ENCODE measurements around the gene COG6. TPM values are rescaled to one million over a fixed set of nuclear protein-coding genes. Genes with fewer than 3 reads are reported as not detected.

The COG6 gene
- 10 to 100 TPM; 14.8 to 28.2 (median 22.9) TPM for total RNA-seq

- H3K27me3 ChIP-seq: no peaks in the 10 kb centered on the region
- H3K36me3 ChIP-seq: peaks cover 4% of the 10 kb centered on the region
- peak within 1 kb of the TSS; percentile 76 for H3K27ac ChIP-seq
- H3K4me1 ChIP-seq: peaks cover 18% of the 10 kb centered on the region
- TF ChIP-seq CTCF (IDR thresholded peaks at IDR 0.05) (no peak), POLR2A (IDR thresholded peaks at IDR 0.05) (no peak), EP300 (IDR thresholded peaks at IDR 0.05) (no peak), POLR2AphosphoS5 (IDR thresholded peaks at IDR 0.05) (no peak)
- no peaks in the 10 kb centered on the region for H3K9me3 ChIP-seq
- under 1% methylated on average over 46 of the region's 59 CpGs for WGBS
- H3K4me3 ChIP-seq: peak within 1 kb of the TSS; percentile 98
- DNase-seq (ENCODE audit: low spot score in 2 of 2): peak; percentile 91 to 94
Observed at GRCh38 chr13:39655569-39656324, at the start of gene COG6. TSS of gene COG6 (plus strand) at chr13:39655662. CDS start at chr13:39655727, 65 bp downstream.

GRCh38 chr13:39605677-39606320 is 49.7 kb upstream of the COG6 start:
- Histone ChIP-seq H3K4me1 (peaks cover 15% of the 10 kb centered on the region), H3K4me3 (no peak overlapping the region), H3K27me3 (no peaks in the 10 kb centered on the region), H3K36me3 (no peaks in the 10 kb centered on the region), H3K27ac (no peak overlapping the region), H3K9me3 (no peaks in the 10 kb centered on the region)
- 92% methylated on average over 3 of the region's 3 CpGs for WGBS
- TF ChIP-seq EP300 (IDR thresholded peaks at IDR 0.05) (no peak), CTCF (IDR thresholded peaks at IDR 0.05) (no peak), POLR2AphosphoS5 (IDR thresholded peaks at IDR 0.05) (no peak), POLR2A (IDR thresholded peaks at IDR 0.05) (no peak)
- no peak for DNase-seq (ENCODE audit: low spot score in 2 of 2)

- no peak for TF ChIP-seq CTCF (IDR thresholded peaks at IDR 0.05)
- TF ChIP-seq POLR2A (IDR thresholded peaks at IDR 0.05): no peak
- H3K4me3 ChIP-seq: no peak overlapping the region
- H3K27me3 ChIP-seq: no peaks in the 10 kb centered on the region
- peaks cover 8% of the 10 kb centered on the region for H3K4me1 ChIP-seq
- WGBS: 98% methylated on average over 4 of the region's 4 CpGs
- H3K9me3 ChIP-seq: no peaks in the 10 kb centered on the region
- no peak overlapping the region for H3K27ac ChIP-seq
- H3K36me3 ChIP-seq: no peaks in the 10 kb centered on the region
- DNase-seq (ENCODE audit: low spot score in 2 of 2): no peak
Observed at GRCh38 chr13:39607876-39608275, 47.6 kb upstream of the COG6 start.

GRCh38 chr13:39612023-39612637 is 43.3 kb upstream of the COG6 start:
- H3K4me3 ChIP-seq: no peak overlapping the region
- no peaks in the 10 kb centered on the region for H3K27me3 ChIP-seq
- no peak for TF ChIP-seq EP300 (IDR thresholded peaks at IDR 0.05)
- peak; percentile 68 to 72 for TF ChIP-seq CTCF (IDR thresholded peaks at IDR 0.05)
- no peaks in the 10 kb centered on the region for H3K9me3 ChIP-seq
- no peaks in the 10 kb centered on the region for H3K4me1 ChIP-seq
- no peaks in the 10 kb centered on the region for H3K36me3 ChIP-seq
- H3K27ac ChIP-seq: no peak overlapping the region
- 61% methylated on average over 5 of the region's 5 CpGs for WGBS
- DNase-seq (ENCODE audit: low spot score in 2 of 2): peak; percentile 77 to 85

GRCh38 chr13:39616087-39616694 is 39.3 kb upstream of the COG6 start:
- Histone ChIP-seq H3K4me1 (no peaks in the 10 kb centered on the region), H3K27ac (no peak overlapping the region), H3K4me3 (no peak overlapping the region), H3K9me3 (no peaks in the 10 kb centered on the region), H3K36me3 (no peaks in the 10 kb centered on the region), H3K27me3 (no peaks in the 10 kb centered on the region)
- DNase-seq (ENCODE audit: low spot score in 2 of 2): no peak
- 30% methylated on average over 10 of the region's 10 CpGs for WGBS
- TF ChIP-seq POLR2AphosphoS5 (IDR thresholded peaks at IDR 0.05): no peak
- TF ChIP-seq CTCF (IDR thresholded peaks at IDR 0.05): peak; percentile 52 to 83

Data from suprapubic skin (tissue), 4 donors.